Uterus (tissue), 2 donors: ENCODE data around the gene ZNF28.

Experiments used
- CTCF ChIP-seq, 4 experiments: fragments of 200-600 bp in 2 of 4; fragments of 450-650 bp in 2 of 4; sonication (generic) in 2 of 4; IDR thresholded peaks; one replicate each; pipeline ENCODE4 v1.5.1; 2016 to 2019; ENCODE audit warnings: antibody characterized with exemption in 4 of 4, mild to moderate bottlenecking in 2 of 4, moderate library complexity in 1 of 4
- POLR2A ChIP-seq, 2 donors: fragments of 450-650 bp; IDR thresholded peaks; one replicate each; pipeline ENCODE4 v1.6.1; 2016; ENCODE audit warnings: antibody characterized with exemption in 2 of 2, mild to moderate bottlenecking in 1 of 2, moderate library complexity in 1 of 2

DNA sequence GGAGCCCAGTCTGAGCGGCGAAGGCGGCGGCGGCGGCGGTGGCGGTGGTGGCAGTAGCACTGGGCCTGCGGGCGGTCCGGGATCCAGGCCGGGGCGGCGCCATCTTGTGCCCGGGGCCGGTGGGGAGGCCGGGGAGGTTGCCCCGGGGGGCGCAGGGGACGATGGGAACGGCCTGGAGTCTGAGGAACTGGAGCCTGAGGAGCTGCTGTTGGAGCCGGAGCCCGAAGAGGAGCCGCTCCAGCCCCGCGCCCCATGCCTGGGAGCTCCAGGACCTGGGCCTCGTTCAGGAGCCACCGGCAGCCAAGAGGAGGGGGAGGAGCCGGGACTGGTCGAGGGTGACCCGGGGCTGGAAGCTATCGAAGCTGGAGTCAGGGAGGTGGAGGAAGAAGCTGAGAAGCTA lies 11.6 kb downstream of the ZNF28 start:
- TF ChIP-seq CTCF (IDR thresholded peaks at IDR 0.05), result no peak
- no peak for TF ChIP-seq POLR2A (IDR thresholded peaks at IDR 0.05)
